PFSK-1 (cell line): ENCODE results near the gene UBE2J2.

Experiments
- FOXP2 ChIP-seq: optimal IDR thresholded peaks from 2 replicates; pipeline ENCODE3; 2011; ENCODE audit warnings: borderline replicate concordance, control low read depth, inconsistent platforms; ENCODE audit not compliant: insufficient read depth; ENCODE audit errors: extremely low read length, extremely low read depth
- POLR2AphosphoS5 ChIP-seq: IDR thresholded peaks from 2 replicates; pipeline ENCODE4 v1.6.1; 2012; ENCODE audit warnings: low read depth, mild to moderate bottlenecking, control low read depth, low read length, moderate library complexity
- SIN3A ChIP-seq: IDR thresholded peaks from 2 replicates; pipeline ENCODE4 v1.6.1; 2012; ENCODE audit warnings: mild to moderate bottlenecking, low read length, moderate library complexity, borderline replicate concordance; ENCODE audit not compliant: insufficient read depth
- TAF1 ChIP-seq: IDR thresholded peaks from 2 replicates; pipeline ENCODE4 v1.6.1; 2012; ENCODE audit warnings: low read length, control low read depth, borderline replicate concordance; ENCODE audit not compliant: insufficient read depth
- TF ChIP-seq, protein P1 (sequence below), 2 experiments: IDR thresholded peaks; 2 replicates each; pipeline versions ENCODE4 v1.6.1 to v1.8.0; 2011 to 2012; ENCODE audit warnings: low read depth in 2 of 2, low read length in 2 of 2, control low read depth in 1 of 2, inconsistent platforms in 1 of 2, mild to moderate bottlenecking in 1 of 2, moderate library complexity in 1 of 2; ENCODE audit not compliant: insufficient read depth in 1 of 2

UBE2J2 gene

DNA sequence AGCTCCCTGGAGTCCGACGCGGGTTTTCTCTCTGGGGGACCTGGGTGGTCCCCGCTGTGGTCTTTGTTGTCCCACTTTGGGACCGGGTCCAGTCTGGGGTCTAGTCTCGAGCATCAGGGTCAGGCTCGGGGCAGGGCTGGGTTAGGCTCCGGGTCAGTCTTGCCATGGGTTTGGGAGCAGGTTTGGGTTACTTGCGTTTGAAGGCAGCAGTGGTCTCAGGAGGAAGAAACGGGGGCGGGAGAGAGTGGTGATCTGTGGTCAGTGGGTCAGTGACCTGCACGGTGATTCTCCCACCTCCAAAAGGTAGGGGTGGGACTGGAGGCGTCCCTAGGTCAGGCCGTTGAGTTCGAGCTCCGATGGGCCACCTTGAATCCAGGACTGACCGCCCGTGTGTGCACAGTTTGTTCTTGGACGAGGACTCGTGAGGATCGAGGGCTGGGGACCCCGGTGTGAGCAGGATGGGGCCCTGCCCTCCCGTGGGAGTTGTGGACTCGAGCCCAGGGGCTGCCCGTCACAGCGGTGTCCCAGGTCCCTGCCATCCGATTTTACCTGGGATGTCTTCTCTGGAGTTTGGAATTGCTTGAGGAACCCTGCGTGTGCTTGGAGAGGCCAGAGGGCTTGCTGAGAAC is 39.4 kb downstream of the UBE2J2 start:
- TF ChIP-seq SIN3A (no peak), FOXP2 (no peak), TAF1 (no peak), POLR2AphosphoS5 (no peak)
- TF ChIP-seq, protein P1, sequence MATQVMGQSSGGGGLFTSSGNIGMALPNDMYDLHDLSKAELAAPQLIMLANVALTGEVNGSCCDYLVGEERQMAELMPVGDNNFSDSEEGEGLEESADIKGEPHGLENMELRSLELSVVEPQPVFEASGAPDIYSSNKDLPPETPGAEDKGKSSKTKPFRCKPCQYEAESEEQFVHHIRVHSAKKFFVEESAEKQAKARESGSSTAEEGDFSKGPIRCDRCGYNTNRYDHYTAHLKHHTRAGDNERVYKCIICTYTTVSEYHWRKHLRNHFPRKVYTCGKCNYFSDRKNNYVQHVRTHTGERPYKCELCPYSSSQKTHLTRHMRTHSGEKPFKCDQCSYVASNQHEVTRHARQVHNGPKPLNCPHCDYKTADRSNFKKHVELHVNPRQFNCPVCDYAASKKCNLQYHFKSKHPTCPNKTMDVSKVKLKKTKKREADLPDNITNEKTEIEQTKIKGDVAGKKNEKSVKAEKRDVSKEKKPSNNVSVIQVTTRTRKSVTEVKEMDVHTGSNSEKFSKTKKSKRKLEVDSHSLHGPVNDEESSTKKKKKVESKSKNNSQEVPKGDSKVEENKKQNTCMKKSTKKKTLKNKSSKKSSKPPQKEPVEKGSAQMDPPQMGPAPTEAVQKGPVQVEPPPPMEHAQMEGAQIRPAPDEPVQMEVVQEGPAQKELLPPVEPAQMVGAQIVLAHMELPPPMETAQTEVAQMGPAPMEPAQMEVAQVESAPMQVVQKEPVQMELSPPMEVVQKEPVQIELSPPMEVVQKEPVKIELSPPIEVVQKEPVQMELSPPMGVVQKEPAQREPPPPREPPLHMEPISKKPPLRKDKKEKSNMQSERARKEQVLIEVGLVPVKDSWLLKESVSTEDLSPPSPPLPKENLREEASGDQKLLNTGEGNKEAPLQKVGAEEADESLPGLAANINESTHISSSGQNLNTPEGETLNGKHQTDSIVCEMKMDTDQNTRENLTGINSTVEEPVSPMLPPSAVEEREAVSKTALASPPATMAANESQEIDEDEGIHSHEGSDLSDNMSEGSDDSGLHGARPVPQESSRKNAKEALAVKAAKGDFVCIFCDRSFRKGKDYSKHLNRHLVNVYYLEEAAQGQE (IDR thresholded peaks at IDR 0.05; ENCODE audit: insufficient read depth in 1 of 2, low read depth in 2 of 2, low read length in 2 of 2) = no peak

DNA sequence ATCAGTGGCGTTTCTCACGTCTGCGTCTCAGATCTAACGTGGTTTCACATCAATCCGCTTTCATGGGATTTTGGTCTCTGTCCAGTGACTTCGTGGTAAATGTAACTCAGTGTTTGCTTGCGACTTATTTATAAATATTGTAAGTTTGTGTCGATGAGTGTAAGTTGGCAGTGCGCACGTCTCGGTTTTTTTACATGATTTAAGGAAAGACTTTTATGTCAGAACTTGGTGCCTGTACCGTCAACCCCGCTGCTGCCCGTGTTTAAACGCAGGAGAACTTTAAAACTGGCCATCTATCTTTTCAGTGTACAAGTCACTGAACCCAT is 40.1 kb downstream of the UBE2J2 start:
- no peak for TF ChIP-seq POLR2AphosphoS5
- no peak for TF ChIP-seq SIN3A
- TF ChIP-seq, protein P1 (IDR thresholded peaks at IDR 0.05; ENCODE audit: insufficient read depth in 1 of 2, low read depth in 2 of 2, low read length in 2 of 2) = no peak
- no peak for TF ChIP-seq FOXP2
- no peak for TF ChIP-seq TAF1

DNA sequence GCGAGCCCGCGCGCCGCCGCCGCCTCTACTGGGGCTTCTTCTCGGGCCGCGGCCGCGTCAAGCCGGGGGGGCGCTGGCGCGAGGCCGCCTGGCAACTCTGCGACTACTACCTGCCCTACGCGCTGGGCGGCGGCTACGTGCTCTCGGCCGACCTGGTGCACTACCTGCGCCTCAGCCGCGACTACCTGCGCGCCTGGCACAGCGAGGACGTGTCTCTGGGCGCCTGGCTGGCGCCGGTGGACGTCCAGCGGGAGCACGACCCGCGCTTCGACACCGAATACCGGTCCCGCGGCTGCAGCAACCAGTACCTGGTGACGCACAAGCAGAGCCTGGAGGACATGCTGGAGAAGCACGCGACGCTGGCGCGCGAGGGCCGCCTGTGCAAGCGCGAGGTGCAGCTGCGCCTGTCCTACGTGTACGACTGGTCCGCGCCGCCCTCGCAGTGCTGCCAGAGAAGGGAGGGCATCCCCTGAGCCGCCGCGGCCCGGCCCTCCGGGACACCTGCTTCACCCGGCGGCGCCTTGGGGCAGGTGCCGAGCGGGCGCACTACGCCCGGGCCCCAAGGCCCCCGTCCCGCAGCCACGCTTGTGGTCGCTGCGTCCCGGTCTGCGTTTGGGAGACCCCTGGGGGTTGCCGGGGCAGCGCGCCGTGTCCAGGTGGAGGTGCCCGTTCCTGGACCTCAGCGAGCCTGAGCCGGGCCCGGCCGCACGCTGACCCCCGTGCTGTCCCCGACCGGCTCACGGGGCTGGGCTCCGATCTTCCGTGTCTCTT is 40.7 kb downstream of the UBE2J2 start:
- TF ChIP-seq SIN3A = no peak
- TF ChIP-seq, protein P1 (IDR thresholded peaks at IDR 0.05; ENCODE audit: insufficient read depth in 1 of 2, low read depth in 2 of 2, low read length in 2 of 2) = no peak
- TF ChIP-seq TAF1 = no peak
- no peak for TF ChIP-seq POLR2AphosphoS5
- no peak for TF ChIP-seq FOXP2

DNA sequence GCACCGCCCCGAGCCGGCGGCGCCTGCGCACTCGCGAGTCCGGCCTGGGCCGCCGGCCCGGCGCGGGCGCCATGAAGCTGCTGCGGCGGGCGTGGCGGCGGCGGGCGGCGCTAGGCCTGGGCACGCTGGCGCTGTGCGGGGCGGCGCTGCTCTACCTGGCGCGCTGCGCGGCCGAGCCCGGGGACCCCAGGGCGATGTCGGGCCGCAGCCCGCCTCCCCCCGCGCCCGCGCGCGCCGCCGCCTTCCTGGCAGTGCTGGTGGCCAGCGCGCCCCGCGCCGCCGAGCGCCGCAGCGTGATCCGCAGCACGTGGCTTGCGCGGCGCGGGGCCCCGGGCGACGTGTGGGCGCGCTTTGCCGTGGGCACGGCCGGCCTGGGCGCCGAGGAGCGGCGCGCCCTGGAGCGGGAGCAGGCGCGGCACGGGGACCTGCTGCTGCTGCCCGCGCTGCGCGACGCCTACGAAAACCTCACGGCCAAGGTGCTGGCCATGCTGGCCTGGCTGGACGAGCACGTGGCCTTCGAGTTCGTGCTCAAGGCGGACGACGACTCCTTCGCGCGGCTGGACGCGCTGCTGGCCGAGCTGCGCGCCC is 41.4 kb downstream of the UBE2J2 start, which contains the start of gene B3GALT6:
TSS of gene B3GALT6 (plus strand) at position 30 of the 588 bp plus-strand sequence. CDS start at position 72, 42 bp downstream.
- no peak for TF ChIP-seq TAF1
- TF ChIP-seq, protein P1 (IDR thresholded peaks at IDR 0.05; ENCODE audit: insufficient read depth in 1 of 2, low read depth in 2 of 2, low read length in 2 of 2) = no peak
